Ovary (tissue), 9 donors: ENCODE measurements around the gene SNX32. TPM values are rescaled to one million over a fixed set of nuclear protein-coding genes. Genes with fewer than 3 reads are reported as not detected.

Experiments
- DNase-seq, 5 donors: peaks; one replicate each; pipeline ENCODE4 v3.0.0-alpha.2; 2019 to 2020
- H3K27ac ChIP-seq, 2 donors: fragments of 200-600 bp; one replicate each; pipeline versions ENCODE4 v1.5.1 to v1.8.0; 2019 to 2022
- H3K27me3 ChIP-seq: fragments of 200-600 bp; one replicate; pipeline ENCODE4 v1.8.0; 2022
- H3K36me3 ChIP-seq: fragments of 200-600 bp; sonication (generic); one replicate; pipeline ENCODE4 v1.5.1; 2019
- H3K4me1 ChIP-seq: one replicate; pipeline ENCODE4 v1.8.1; 2013; ENCODE audit warnings: mild to moderate bottlenecking, moderate library complexity; ENCODE audit not compliant: insufficient read depth
- H3K4me3 ChIP-seq: fragments of 200-600 bp; sonication (generic); one replicate; pipeline ENCODE4 v1.5.1; 2017
- H3K9me3 ChIP-seq, 2 donors: fragments of 200-600 bp in 1 of 2; sonication (generic) in 1 of 2; one replicate each; pipeline versions ENCODE4 v1.5.1 to v1.8.1; 2013 to 2019; ENCODE audit warnings: mild to moderate bottlenecking in 1 of 2, moderate library complexity in 1 of 2
- EP300 ChIP-seq: sonication (generic); formaldehyde crosslinking; IDR thresholded peaks from one replicate; pipeline ENCODE4 v1.6.1; 2017; ENCODE audit warnings: antibody characterized with exemption
- POLR2A ChIP-seq: fragments of 450-650 bp; IDR thresholded peaks from one replicate; pipeline ENCODE4 v1.6.1; 2017; ENCODE audit warnings: antibody characterized with exemption, mild to moderate bottlenecking, moderate library complexity
- WGBS, 3 donors: extraction: QIAGEN DNeasy Blood & Tissue Kit in 1 of 3; methylation state at CpG; one replicate each; pipeline versions ENCODE4 v1.1.5 to v1.1.7; 2013 to 2017; 5-methylcytosine and 5-hydroxymethylcytosine counted together
- intact Hi-C, 4 donors: fragments of 100-400 bp; cut with DNase I; formaldehyde crosslinking; loops; one replicate each; pipeline versions ENCODE4 v1.11.0 to v1.15.1; 2022 to 2023
- polyA plus RNA-seq, 2 donors: library from polyadenylated mRNA; stranded (reverse); fragments of 200-250 nt in 1 of 2; fragments of 350-450 nt in 1 of 2; fragmentation: Illumina TruSeq in 1 of 2; extraction: RNeasy Lipid Tissue Mini Kit (QIAGEN cat#74804) in 1 of 2; gene quantifications; one replicate each; pipeline ENCODE4 v1.2.3, GENCODE V29; 2013 to 2014
- total RNA-seq, 7 donors: library from RNA; depleted of rRNA in 2 of 7; stranded (reverse); fragments of >200 nt in 2 of 7; fragmentation: NEBNext Ultra II Directional in 3 of 7; extraction: Animal tissue kit (Norgen Biotek cat#: 25700) in 3 of 7; gene quantifications; one replicate each; pipeline versions ENCODE4 v1.1.0 to v1.2.4, GENCODE V29; 2016 to 2023
- TF ChIP-seq, protein P1 (sequence below), 3 donors: fragments of 450-650 bp in 2 of 3; fragments of 200-600 bp in 1 of 3; IDR thresholded peaks; one replicate each; pipeline versions ENCODE4 v1.5.1 to v1.8.0; 2016 to 2022; ENCODE audit warnings: antibody characterized with exemption in 3 of 3, mild to moderate bottlenecking in 1 of 3
- donor health status: DM: no; HTN: no; CAD: no; lungs with moderate emphysema.
- donor health status: DM: no; HTN: no; CAD: no.
- donor health status: Bipolar disorder and iron deficiency.
- donor health status: DM: yes; HTN: yes; CAD: no.
- donor health status: DM: no; HTN: no; CAD: no.
- donor health status: DM: yes; HTN: yes; CAD: no.

Gene SNX32
- total and polyA plus RNA-seq, 9 donors, result 0.40 to 3.0 (median 1.3) TPM; not detected in 1

DNA sequence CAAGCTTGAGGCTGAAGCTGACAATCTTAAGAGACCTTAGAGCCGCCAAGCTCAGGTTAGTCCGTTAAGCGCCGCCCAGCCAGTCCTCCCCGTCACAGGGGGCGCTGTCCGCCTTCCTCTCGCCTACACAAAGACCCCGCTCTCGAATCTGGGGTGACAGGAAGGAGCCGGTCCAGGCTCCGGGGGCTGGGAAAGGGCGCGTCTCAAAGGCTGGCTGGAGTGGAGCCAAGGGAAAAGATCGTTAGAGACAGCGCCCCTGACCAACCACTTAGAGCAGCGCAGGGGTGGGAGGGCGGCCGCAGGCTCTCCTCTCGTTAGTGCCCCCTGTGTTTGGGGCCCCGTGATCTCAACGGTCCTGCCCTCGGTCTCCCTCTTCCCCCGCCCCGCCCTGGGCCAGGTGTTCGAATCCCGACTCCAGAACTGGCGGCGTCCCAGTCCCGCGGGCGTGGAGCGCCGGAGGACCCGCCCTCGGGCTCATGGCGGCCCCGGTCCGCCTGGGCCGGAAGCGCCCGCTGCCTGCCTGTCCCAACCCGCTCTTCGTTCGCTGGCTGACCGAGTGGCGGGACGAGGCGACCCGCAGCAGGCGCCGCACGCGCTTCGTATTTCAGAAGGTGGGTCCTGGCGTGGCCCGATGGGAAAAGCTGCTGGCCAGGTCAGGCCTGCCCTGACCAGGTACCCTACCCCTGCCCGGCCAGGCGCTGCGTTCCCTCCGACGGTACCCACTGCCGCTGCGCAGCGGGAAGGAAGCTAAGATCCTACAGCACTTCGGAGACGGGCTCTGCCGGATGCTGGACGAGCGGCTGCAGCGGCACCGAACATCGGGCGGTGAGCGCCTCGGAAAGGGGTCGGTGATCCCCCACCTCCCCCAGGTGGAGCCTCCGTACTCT, 26.8 kb downstream of the SNX32 start, which contains the start of gene MUS81:
TSS of gene MUS81 (plus strand) at position 156 of the 887 bp plus-strand sequence. CDS start at position 477, 321 bp downstream.
- WGBS, 3 donors, result 1% methylated on average over 77 to 78 of the region's 78 CpGs
- Histone ChIP-seq H3K4me1 (peaks cover 4% of the 10 kb centered on the region), H3K4me3 (peak within 1 kb of the TSS; percentile 78), H3K27me3 (no peaks in the 10 kb centered on the region), H3K36me3 (no peaks in the 10 kb centered on the region), H3K27ac (peak within 1 kb of the TSS; percentile 82 to 90), H3K9me3 (no peaks in the 10 kb centered on the region)
- intact Hi-C loops, result no loop called here
- DNase-seq, result peak; percentile 97 to 99 (median 98)
- TF ChIP-seq EP300 (no peak), POLR2A (peak; percentile 64)
- TF ChIP-seq, protein P1, sequence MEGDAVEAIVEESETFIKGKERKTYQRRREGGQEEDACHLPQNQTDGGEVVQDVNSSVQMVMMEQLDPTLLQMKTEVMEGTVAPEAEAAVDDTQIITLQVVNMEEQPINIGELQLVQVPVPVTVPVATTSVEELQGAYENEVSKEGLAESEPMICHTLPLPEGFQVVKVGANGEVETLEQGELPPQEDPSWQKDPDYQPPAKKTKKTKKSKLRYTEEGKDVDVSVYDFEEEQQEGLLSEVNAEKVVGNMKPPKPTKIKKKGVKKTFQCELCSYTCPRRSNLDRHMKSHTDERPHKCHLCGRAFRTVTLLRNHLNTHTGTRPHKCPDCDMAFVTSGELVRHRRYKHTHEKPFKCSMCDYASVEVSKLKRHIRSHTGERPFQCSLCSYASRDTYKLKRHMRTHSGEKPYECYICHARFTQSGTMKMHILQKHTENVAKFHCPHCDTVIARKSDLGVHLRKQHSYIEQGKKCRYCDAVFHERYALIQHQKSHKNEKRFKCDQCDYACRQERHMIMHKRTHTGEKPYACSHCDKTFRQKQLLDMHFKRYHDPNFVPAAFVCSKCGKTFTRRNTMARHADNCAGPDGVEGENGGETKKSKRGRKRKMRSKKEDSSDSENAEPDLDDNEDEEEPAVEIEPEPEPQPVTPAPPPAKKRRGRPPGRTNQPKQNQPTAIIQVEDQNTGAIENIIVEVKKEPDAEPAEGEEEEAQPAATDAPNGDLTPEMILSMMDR (IDR thresholded peaks at IDR 0.05), result peak; percentile 90 to 95 (median 94)

DNA sequence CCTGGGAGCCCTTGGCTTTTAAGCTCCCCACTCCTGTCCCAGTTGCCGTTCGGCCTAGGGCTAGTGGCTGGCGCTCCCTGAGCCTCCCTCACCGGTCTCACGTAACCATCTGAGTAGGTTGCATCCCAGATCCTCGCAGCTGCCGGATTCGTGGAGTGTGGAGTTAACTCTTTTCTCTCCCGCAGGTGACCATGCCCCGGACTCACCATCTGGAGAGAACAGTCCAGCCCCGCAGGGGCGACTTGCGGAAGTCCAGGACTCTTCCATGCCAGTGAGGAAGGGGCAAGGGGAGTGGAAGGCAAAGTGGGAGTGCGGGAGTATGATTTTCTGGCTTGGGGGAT, 27.4 kb downstream of the SNX32 start:
- intact Hi-C loops, result no loop called here
- Histone ChIP-seq H3K4me1 (peaks cover 3% of the 10 kb centered on the region), H3K9me3 (no peaks in the 10 kb centered on the region), H3K27ac (peak overlapping the region; percentile 82 to 90), H3K27me3 (no peaks in the 10 kb centered on the region), H3K4me3 (peak overlapping the region; percentile 78), H3K36me3 (no peaks in the 10 kb centered on the region)
- peak in 1 of 5 donors; percentile 49 for DNase-seq
- WGBS, 3 donors, result 4 to 8% (median 6%) methylated on average over 14 of the region's 14 CpGs
- TF ChIP-seq EP300 (no peak), POLR2A (no peak)
- TF ChIP-seq, protein P1 (IDR thresholded peaks at IDR 0.05), result no peak

DNA sequence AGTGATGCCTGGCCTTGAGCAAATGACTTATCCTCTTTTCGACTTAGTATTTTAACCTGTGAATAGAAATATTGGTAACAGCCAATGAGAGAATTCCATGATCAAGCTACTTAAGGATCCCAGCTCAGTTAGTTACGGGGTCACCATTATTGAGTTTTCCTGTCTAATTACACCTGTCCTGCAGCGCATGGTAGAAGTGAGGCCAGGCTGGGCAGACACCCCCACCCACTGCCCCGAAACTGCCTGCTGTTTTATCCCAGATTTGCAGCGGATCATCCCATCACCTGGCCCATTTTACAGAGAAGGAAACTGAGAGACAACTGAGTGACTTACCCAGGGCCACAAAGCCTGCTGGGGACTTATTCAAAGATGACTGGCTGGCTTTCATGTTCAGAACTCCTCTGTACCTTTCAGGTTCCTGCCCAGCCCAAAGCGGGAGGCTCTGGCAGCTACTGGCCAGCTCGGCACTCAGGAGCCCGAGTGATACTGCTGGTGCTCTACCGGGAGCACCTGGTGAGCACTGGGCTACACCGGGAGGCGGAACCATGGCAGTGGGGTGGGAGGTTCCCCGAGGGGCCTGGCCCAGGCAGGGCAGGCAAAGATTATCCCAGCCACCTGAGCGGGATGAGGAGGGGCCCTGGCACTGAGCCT, 27.9 kb downstream of the SNX32 start:
- Histone ChIP-seq H3K27me3 (no peaks in the 10 kb centered on the region), H3K4me1 (peaks cover 2% of the 10 kb centered on the region), H3K9me3 (no peaks in the 10 kb centered on the region), H3K36me3 (no peaks in the 10 kb centered on the region), H3K4me3 (peak overlapping the region; percentile 78), H3K27ac (peak overlapping the region in 1 of 2 donors; percentile 90)
- DNase-seq, result peak in 3 of 5 donors; percentile 27 to 58 (median 44)
- TF ChIP-seq EP300, result no peak
- TF ChIP-seq POLR2A, result no peak
- TF ChIP-seq, protein P1 (IDR thresholded peaks at IDR 0.05), result no peak
- 70 to 79% (median 76%) methylated on average over 13 of the region's 13 CpGs for WGBS, 3 donors
- intact Hi-C loops, result no loop called here

DNA sequence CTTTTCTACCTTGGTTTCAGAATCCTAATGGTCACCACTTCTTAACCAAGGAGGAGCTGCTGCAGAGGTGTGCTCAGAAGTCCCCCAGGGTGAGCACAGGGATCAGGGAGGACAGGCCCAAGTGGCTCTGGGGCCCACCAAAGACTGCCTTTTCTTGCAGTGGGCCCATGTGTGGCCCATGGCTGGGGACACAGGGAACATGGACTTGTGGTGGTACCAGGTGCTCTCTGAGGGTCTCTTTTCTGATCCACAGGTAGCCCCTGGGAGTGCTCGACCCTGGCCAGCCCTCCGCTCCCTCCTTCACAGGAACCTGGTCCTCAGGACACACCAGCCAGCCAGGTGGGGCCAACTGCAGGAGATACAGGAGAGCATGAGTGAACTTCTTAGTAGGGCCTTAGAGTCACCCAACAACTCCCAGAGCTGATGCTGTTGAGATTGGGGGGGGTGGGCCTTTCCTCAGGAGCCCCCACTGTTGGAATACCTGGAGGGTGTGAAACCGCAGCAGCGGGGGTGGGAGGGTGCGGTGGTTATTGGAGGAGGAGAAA, 28.5 kb downstream of the SNX32 start:
- 73 to 92% (median 81%) methylated on average over 5 of the region's 5 CpGs for WGBS, 3 donors

More for the DNA sequence above, 28.5 kb downstream of the SNX32 start:
- Histone ChIP-seq H3K4me3 (no peak overlapping the region), H3K27me3 (no peaks in the 10 kb centered on the region), H3K9me3 (no peaks in the 10 kb centered on the region), H3K4me1 (no peaks in the 10 kb centered on the region), H3K36me3 (no peaks in the 10 kb centered on the region), H3K27ac (peak overlapping the region in 1 of 2 donors; percentile 18)
- TF ChIP-seq, protein P1 (IDR thresholded peaks at IDR 0.05), result no peak
- no peak for TF ChIP-seq EP300
- DNase-seq, result peak in 3 of 5 donors; percentile 24 to 36 (median 31)
- intact Hi-C loops, result no loop called here
